Smooth muscle cell (in vitro differentiated cells): Measurements from ENCODE around the gene NBPF1. TPM values are rescaled to one million over a fixed set of nuclear protein-coding genes. Genes with fewer than 3 reads are reported as not detected.
A peak's percentile ranks its signal among the peaks of the same experiment; 100 is the strongest.
"Not testable (repeated sequence)": the region's sequence is repeated elsewhere in the genome, so short reads cannot be mapped to it uniquely, and the experiment has no call there.

Experiments
- DNase-seq: peaks from one replicate; lab custom pipeline; 2025; ENCODE audit not compliant: unreplicated experiment; lab: John Stamatoyannopoulos, UW
- H2AFZ ChIP-seq: fragments of 200-600 bp; sonication (generic); 2 replicates; pipeline ENCODE4 v1.6.0; 2016; ENCODE audit warnings: antibody characterized with exemption, low read depth, mild to moderate bottlenecking
- H3F3A ChIP-seq: fragments of 200-600 bp; sonication (generic); 2 replicates; pipeline ENCODE4 v1.6.0; 2017; ENCODE audit warnings: antibody characterized with exemption, low read depth
- H3K27ac ChIP-seq: fragments of 200-600 bp; sonication (generic); 2 replicates; pipeline ENCODE4 v1.5.1; 2016; ENCODE audit warnings: low read depth, mild to moderate bottlenecking
- H3K27me3 ChIP-seq: fragments of 200-600 bp; sonication (generic); 2 replicates; pipeline ENCODE4 v1.6.1; 2016; ENCODE audit warnings: low read depth, mild to moderate bottlenecking
- H3K36me3 ChIP-seq: fragments of 200-600 bp; sonication (generic); 2 replicates; pipeline ENCODE4 v1.5.1; 2016; ENCODE audit warnings: low read depth
- H3K4me1 ChIP-seq: fragments of 200-600 bp; sonication (generic); 2 replicates; pipeline ENCODE4 v1.5.1; 2016; ENCODE audit warnings: low read depth
- H3K4me2 ChIP-seq: fragments of 200-600 bp; sonication (generic); 2 replicates; pipeline ENCODE4 v1.6.0; 2016; ENCODE audit warnings: mild to moderate bottlenecking
- H3K4me3 ChIP-seq: fragments of 200-600 bp; sonication (generic); 2 replicates; pipeline ENCODE4 v1.5.1; 2016; ENCODE audit warnings: mild to moderate bottlenecking
- H3K79me2 ChIP-seq: fragments of 200-600 bp; sonication (generic); 2 replicates; pipeline ENCODE4 v1.6.0; 2016; ENCODE audit warnings: low read depth, mild to moderate bottlenecking
- H3K9ac ChIP-seq: fragments of 200-600 bp; sonication (generic); 2 replicates; pipeline ENCODE4 v1.6.0; 2016; ENCODE audit warnings: low read depth
- H3K9me3 ChIP-seq: fragments of 200-600 bp; sonication (generic); replicated peaks from 2 replicates; pipeline ENCODE4 v1.5.1; 2016; ENCODE audit warnings: low read depth
- H4K20me1 ChIP-seq: fragments of 200-600 bp; sonication (generic); 2 replicates; pipeline ENCODE4 v1.6.0; 2016; ENCODE audit warnings: low read depth
- WGBS: methylation state at CpG from one replicate; pipeline ENCODE4 v1.1.7; 2016; ENCODE audit warnings: low lambda C conversion rate; 5-methylcytosine and 5-hydroxymethylcytosine counted together
- polyA plus RNA-seq: library from polyadenylated mRNA; unstranded; fragments of >200 nt; fragmentation: Nextera tagmentation; extraction: Ambion mirVana; gene quantifications from 2 replicates; pipeline ENCODE4 v1.2.1, GENCODE V29; 2016
- total RNA-seq: library from RNA; depleted of rRNA; stranded (reverse); fragments of >200 nt; gene quantifications from 2 replicates; pipeline ENCODE4 v1.2.3, GENCODE V29; 2014

The NBPF1 gene
- total and polyA plus RNA-seq, 2 experiments from 2014 or later, result 18.1 to 28.7 TPM

DNA sequence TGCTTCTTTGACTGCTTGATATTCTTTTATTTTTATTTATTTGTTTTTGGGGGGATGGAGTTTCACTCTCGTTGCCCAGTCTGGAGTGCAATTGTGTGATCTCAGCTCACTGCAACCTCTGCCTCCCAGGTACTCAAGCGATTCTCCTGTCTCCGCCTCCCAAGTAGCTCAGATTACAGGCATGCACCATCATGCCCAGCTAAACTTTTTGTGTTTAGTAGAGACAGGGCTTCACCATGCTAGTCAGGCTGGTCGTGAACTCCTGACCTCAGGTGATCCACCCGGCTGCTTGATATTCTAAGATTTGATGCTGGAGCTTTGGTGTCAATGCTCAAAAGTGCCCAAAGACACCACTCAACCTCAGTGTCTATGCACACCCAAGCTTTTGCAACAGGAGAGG lies 53.7 kb downstream of the NBPF1 start:
- not testable (repeated sequence) for H3K4me2 ChIP-seq, H3K27me3 ChIP-seq, H3K4me1 ChIP-seq, H3K9me3 ChIP-seq, DNase-seq, H3K9ac ChIP-seq, H3K4me3 ChIP-seq, H3F3A ChIP-seq, H3K79me2 ChIP-seq, H2AFZ ChIP-seq, H3K27ac ChIP-seq, H3K36me3 ChIP-seq, H4K20me1 ChIP-seq
- WGBS, result no CpG with 5 or more reads among the region's 5 CpGs

DNA sequence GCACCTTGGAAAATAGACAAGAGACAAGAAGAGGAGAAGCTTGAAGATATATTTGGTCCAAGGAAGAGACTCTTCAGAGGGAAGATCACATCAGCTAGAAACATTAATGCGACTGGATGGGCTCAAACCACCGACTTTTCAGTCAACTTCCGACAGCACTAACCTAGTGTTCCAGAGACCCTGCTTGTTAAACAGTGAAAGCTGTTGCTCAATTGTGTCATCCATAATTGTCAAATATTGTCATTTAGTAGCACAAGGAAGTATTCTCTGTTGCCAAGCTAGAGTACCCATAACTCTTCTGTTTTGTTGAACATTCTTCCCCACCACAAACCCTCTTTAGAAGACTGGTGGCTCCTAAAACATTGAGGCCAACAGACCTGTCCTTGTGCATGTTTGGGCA lies 56.3 kb downstream of the NBPF1 start:
- H3K4me2 ChIP-seq, H2AFZ ChIP-seq, H3K27ac ChIP-seq, H3K4me1 ChIP-seq, H3F3A ChIP-seq, H3K4me3 ChIP-seq, H3K79me2 ChIP-seq, DNase-seq, H3K9ac ChIP-seq, H3K9me3 ChIP-seq, H3K27me3 ChIP-seq, H4K20me1 ChIP-seq, H3K36me3 ChIP-seq: not testable (repeated sequence)
- WGBS, result 95% methylated on average over 3 of the region's 3 CpGs

DNA sequence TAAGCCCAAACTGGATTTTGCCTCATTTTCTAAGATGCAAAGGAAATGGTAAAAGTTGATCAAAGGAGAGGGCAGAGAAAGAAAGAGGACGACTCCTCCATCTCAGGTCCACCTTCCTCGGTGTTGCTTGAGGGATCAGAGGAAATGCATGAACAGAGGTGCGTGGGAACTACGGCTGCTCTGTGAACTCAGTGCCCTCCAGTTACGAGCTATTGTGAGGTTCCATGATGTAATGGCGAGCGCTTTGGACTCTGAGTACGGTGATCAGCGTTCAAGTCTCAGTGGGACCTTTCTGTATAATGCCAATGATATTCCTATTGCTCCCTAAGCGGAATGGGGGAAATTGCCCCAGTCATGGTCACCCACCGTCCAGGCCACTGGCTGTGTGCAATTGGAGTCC lies 60.1 kb downstream of the NBPF1 start:
- not testable (repeated sequence) for H3K9ac ChIP-seq, H3K27me3 ChIP-seq, H2AFZ ChIP-seq, H3K27ac ChIP-seq, H3K4me2 ChIP-seq, H3K9me3 ChIP-seq, H4K20me1 ChIP-seq, H3K36me3 ChIP-seq, H3F3A ChIP-seq, DNase-seq, H3K4me1 ChIP-seq, H3K4me3 ChIP-seq, H3K79me2 ChIP-seq
- WGBS, result 93% methylated on average over 10 of the region's 11 CpGs

DNA sequence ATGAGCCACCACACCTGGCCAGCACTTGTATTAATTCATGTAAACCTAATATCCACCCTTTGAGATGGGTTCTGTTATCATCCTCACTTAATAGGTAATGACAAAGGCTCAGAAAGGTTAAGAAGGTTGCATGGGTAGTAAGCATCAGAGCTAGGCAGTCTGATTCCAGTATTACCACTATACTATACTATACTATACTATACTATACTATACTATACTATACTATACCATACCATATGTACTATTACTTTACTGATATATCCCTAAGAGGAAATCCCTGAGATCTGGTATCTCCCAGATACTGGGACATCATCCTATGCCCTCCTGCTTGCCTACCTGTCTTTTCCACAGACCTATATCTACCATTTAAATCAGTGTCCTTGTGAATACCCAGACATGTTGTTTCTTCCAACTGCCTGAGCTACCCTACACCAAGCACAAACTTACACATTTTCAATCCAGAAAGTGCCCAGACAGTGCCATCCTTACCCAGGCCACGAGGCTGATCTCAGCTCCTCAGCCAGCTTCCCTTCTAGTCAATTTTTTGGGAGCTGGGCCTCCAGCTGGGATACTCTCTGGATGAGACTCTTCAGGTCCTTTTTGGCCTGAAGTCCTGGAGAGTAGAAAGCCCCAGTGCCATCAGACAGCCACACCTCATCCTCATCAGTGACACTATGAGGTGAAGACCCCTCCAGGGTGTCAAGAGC lies 63.0 kb downstream of the NBPF1 start:
- H3K27ac ChIP-seq, H3K9me3 ChIP-seq, H3K79me2 ChIP-seq, H3K27me3 ChIP-seq, H2AFZ ChIP-seq, H3K36me3 ChIP-seq, DNase-seq, H3K4me2 ChIP-seq, H3K9ac ChIP-seq, H3F3A ChIP-seq, H3K4me1 ChIP-seq, H4K20me1 ChIP-seq, H3K4me3 ChIP-seq: not testable (repeated sequence)
- 76% methylated on average over 1 of the region's 1 CpG for WGBS

DNA sequence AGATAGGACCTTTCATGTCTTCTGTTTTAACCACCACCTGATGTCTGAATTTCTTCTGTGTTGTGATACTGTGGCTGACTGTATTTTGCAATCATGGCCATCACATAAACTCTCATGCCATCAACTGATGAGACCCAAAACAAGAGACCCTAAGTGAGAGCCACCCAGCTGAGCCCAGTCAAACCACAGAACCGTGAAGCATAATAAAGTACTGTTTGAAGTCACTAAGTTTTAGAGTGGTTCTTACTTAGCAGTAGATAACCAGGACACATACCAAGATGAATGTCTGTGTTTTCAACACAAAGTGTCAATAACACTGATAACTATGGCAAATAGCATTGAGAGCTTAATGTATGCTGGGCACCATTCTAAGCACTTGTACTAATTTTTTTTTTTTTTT lies 63.8 kb downstream of the NBPF1 start:
- 82% methylated on average over 1 of the region's 1 CpG for WGBS
- H3K4me2 ChIP-seq, result not testable (repeated sequence)

DNA sequence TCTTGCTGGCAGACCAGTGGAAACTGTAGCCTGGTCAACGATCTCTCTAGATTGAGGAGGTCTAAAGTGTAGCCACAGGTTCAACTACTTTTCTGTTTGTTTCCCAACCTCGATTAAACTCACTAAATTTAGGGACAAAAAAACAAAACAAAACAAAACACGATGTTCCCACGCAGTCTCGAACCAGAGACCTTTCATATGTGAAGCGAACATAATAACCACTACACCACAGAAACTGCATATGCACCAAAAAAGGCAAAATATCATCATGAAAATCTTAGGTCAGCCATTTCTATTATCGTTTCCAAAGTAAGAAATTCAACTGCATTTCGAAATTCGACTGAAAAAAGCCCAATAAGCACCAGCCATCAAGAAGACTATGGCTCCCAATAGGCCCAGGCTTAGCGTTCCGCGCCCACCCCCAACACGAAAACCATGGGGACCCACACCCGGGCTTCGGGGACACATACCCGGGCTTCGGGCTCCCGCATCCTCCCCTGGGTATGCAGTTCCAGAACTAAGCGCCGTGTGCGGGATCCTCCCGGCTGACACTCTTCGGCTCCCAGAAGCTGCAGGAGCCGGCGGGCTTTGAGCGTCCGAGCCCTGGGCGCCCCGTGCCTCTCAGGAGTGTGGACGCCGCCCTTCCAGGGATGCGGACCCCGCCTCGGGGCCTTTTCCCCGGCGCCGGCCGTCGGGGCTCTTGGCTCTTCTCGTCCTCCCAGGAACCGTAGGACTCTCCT lies 65.7 kb downstream of the NBPF1 start:
- not testable (repeated sequence) for H3K27me3 ChIP-seq, H3K36me3 ChIP-seq, H4K20me1 ChIP-seq, H3K79me2 ChIP-seq, DNase-seq, H3F3A ChIP-seq, H3K4me1 ChIP-seq, H3K9me3 ChIP-seq, H3K9ac ChIP-seq, H3K4me3 ChIP-seq, H2AFZ ChIP-seq, H3K4me2 ChIP-seq, H3K27ac ChIP-seq
- WGBS, result 51% methylated on average over 21 of the region's 41 CpGs

More for the DNA sequence above, 63.8 kb downstream of the NBPF1 start:
- not testable (repeated sequence) for H3K4me3 ChIP-seq, H2AFZ ChIP-seq, H3K27me3 ChIP-seq, H3F3A ChIP-seq, H4K20me1 ChIP-seq, H3K36me3 ChIP-seq, H3K79me2 ChIP-seq, H3K9ac ChIP-seq, H3K9me3 ChIP-seq, H3K4me1 ChIP-seq, H3K27ac ChIP-seq, DNase-seq

DNA sequence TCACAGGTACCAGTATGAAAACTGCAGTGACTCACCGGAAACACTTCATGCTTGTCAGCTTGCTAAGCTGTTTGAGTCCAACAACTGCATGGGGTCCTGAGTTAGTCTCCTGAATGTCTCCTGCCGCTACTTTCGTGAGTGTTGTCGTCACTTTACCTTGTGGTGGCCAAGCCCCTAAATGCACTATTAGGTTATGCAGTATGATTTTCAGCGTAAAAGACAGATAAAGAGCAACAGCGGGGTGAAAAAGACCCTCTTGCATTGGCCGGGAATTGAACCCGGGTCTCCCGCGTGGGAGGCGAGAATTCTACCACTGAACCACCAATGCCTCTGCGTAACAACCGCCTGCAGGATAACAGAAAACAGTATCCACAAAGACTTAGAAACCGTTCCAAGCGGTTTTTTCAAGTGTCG lies 67.7 kb downstream of the NBPF1 start:
- WGBS, result 12% methylated on average over 12 of the region's 16 CpGs
- not testable (repeated sequence) for H3K4me1 ChIP-seq

DNA sequence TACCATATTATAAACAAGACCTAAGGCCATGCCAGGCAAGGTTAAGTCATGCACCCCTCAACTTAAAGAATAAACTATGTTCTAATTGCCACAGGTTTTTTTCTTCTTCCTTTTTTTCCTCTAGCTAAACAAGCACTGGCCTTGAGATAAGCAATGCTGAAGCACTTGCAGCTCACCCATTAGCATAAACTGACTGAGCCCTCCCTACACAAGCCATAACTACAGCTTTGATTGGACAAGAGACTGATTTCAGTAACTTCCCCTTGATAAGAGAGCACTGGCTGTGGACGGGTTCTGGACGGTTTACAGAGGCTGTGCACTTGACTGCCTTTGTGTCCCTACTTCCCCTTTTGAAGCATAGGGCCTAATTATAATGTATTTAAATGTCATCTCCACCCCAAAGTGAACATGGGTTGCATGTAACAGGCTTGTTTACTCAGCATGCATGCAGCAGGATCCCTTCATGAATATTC lies 72.9 kb downstream of the NBPF1 start:
- not testable (repeated sequence) for H4K20me1 ChIP-seq, H3K4me2 ChIP-seq, H3K27me3 ChIP-seq, H3K4me1 ChIP-seq, H3F3A ChIP-seq, H3K4me3 ChIP-seq, H3K36me3 ChIP-seq, H3K27ac ChIP-seq, DNase-seq, H2AFZ ChIP-seq, H3K9ac ChIP-seq, H3K79me2 ChIP-seq, H3K9me3 ChIP-seq
- 16% methylated on average over 2 of the region's 2 CpGs for WGBS

More for the DNA sequence above, 67.7 kb downstream of the NBPF1 start:
- H3K9ac ChIP-seq, H3K79me2 ChIP-seq, H3K27me3 ChIP-seq, H3F3A ChIP-seq, H2AFZ ChIP-seq, H3K36me3 ChIP-seq, H3K27ac ChIP-seq, H3K4me2 ChIP-seq, H4K20me1 ChIP-seq, H3K9me3 ChIP-seq: not testable (repeated sequence)
- DNase-seq, result peak; percentile 23
- peak overlapping the region; percentile 12 for H3K4me3 ChIP-seq
